CD4-positive, alpha-beta T cell treated with Interleukin-6 for 4 hours (primary cell): ENCODE results near the gene ARSJ.
A peak's percentile ranks its signal among the peaks of the same experiment; 100 is the strongest.
"Not testable (repeated sequence)": the region's sequence is repeated elsewhere in the genome, so short reads cannot be mapped to it uniquely, and the experiment has no call there.

Experiments
- DNase-seq: peaks from one replicate; pipeline ENCODE4 v3.0.0-alpha.2; 2020; ENCODE audit warnings: mixed read lengths

ARSJ gene

DNA sequence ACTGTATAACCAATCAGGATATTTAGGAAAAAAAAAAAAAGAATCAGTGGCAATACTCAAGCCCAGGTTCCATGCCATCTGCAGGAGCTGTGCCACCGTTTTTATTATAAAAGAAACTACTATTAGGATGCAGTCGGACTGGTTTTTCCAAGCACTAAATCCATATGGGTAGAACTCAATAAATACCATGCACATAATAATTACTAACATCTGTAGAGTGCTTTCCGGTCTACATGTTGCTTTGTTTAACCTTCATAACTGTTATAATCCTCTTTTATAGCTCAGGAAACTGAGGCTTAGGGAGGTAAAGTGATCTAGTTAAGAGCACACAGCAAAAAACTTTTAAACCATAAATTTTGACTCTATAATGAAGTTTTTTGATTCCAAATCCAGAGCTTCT, 24.0 kb downstream of the ARSJ start:
- no peak for DNase-seq

DNA sequence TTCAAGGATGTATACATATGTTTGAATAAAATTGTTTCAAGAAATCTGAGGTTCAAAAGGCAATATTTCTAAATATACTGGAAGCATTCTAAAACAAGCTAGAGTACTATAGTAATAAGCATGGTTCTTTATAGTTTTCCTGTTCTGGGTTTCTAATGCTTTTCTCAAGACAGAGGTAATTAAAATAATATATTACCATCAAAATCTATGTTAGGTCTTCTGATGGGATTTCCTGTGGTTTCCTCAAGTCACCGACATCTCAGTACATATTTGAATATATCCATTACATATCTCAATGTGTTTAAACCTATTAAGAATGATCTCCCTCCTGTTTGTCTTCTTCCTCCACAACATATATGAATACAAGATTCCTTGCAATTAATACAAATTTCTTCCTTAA, 25.6 kb downstream of the ARSJ start:
- DNase-seq: no peak

DNA sequence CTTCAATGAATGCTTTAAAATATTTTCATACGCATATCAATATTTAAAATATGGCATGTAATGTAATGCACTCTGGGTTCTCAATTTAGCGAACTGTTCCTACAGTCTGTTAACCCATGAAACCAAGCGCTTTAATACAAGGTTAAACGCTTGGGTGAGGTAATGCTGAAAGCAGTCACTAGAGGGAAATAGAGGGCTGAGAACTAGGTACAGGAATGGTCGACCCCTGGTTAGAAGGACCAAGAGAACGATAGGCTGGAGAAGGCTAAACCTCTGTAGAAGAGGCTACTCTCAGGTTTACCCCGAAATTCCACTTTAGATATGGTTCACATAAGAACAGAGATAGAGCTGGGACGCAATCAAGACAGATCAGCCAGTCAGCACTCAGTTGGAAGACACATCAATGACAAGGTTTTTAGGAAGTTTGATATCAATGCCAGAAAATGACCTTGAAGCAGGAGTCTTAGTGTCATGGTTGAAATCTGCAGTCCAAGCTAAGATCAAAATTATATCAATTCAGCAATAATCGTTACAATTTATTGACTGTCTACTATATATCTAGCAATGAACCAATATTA, 26.9 kb downstream of the ARSJ start:
- peak; percentile 7 for DNase-seq

DNA sequence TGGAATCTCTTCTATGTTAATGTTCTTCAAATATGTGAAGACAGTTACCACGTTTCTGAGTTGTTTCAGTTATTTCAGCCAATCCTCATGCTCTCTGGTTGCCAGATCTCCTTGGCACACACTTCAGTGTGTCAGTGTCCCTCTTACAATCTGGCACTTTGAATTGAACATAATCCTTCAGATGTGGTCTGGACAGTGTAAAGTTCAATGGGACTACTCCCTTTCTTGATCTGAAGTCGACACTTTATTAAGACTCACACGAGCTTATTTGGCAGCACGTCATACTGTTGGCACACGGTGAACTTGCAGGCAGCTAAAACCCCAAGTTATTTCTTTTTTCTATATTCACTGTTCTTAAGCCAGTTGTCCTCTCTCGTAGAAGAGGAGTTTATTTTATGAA, 28.2 kb downstream of the ARSJ start:
- no peak for DNase-seq

DNA sequence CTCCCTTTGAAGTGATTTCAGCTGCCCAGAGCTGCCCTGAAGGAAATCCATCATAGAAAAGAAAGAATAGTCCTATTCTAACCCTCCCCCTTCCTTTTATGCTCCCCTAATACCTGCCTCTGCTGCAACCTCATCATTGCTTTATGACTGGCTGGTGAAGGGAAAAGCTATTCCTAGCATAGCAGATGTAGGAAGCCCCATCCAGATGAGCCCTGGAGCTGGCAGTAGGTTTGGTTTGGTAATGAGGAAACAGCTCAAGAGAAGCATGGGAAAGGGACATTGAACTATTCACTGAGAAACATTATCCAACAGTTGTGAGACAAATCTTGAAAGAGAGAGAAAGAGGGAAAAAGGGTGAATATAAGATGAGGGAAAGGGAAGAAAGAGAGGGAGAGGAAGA, 29.2 kb downstream of the ARSJ start:
- DNase-seq: no peak

DNA sequence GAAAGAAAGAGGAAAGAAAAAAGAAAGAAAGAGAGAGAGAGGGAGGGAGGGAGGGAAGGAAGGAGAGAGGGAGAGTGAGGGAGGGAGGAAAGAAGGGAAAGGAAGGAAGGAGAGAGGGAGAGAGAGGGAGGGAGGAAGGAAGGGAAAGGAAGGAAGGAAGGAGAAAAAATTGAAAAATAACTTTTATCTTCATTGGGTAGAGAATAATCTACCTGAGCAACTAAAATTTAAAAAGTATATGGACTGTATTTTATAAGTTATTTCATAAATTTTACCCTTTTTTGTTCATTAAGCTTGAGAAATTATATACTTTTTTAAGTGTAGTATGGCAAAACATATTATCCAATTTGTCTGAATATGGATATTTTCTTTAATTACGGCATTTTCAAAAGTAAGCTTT, 32.0 kb downstream of the ARSJ start:
- no peak for DNase-seq

DNA sequence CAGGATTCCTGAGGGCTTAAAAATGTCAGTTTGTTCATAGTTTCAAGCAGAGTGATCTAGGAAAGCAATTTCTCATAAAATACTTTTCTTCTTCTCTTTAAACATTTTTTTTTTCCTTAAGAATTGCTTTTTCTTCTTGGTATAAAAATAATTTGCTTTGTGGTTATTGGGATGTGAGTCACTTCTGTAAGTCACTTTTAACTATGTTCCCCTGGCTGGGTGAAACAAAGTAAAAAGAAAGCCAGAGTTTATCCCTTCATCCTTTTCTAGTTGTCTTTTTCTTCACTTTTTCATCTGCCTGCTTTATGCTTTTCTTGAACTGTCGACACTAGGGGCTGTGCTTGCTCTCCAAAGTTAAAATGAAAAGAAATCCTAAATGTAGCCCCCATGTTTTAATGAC, 33.5 kb downstream of the ARSJ start:
- DNase-seq: no peak

DNA sequence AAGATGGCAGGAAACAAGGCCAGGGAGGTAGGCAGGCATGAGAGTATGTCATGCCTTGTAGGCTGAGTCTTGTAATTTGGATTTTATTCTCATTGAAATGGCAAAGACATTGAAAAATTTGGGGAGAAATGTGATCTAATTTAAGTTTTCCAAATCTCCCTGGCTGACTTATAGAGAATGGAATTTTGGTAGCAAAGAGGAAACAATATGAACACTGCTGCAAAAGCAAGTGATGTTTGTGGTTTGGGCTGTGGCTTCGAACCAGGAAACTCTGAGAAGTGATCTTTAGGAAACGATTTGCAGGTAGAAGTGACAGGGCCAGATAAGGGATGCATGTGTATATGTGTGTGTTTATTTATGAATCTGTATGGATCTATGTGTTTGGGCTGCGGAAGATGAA, 35.6 kb downstream of the ARSJ start:
- DNase-seq: peak; percentile 10

DNA sequence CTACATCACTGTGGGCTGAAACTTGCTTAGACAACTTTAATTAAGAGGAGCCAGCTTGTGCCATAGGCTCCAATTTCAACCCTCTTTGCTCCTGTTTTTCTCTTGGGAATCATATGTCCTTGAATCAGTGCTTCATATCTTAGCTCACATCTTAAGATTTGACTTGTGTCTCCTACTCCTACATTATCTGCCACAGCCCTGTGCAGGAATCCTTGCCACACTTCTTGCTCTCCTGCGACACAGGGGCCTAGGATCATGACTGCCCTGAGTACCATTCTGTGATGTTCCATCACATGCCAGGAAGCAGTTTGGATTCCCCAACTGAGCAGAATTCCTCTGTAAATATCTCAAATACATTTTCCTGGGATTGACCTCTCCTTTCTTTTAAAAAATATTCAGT, 36.4 kb downstream of the ARSJ start:
- DNase-seq: no peak

DNA sequence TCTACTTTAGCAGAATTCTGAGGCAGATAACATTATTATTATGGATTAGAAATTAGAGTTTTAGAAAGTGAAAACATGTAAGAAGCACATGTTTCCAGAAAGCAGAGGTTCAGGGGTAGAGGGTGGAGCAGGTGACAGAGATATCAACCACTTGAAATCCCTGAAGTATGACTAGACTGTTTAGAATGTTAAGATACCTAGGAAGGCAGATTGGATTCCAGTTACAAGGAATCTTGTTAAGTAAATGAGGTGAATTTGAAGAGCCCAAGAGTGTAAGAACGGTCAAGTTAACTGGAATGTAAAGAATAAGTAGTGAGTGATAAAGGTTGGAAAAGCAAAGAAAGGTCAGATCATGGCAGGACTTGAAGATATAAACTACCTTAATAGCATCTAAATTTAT, 37.6 kb downstream of the ARSJ start:
- DNase-seq: no peak

DNA sequence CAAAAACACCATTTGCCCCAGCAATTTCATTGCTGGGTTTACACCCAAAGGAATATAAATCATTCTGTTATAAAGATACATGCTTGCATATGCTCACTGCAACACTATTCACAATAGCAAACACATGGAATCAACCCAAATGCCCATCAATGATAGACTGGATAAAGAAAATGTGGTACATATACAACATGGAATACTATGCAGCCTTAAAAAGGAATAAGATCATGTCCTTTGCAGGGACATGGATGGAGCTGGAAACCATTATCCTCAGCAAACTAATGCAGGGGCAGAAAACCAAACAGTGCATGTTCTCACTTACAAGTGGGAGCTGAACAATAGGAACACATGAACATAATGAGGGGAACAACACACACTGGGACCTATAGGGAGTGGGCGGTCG, 39.3 kb downstream of the ARSJ start:
- DNase-seq: not testable (repeated sequence)

DNA sequence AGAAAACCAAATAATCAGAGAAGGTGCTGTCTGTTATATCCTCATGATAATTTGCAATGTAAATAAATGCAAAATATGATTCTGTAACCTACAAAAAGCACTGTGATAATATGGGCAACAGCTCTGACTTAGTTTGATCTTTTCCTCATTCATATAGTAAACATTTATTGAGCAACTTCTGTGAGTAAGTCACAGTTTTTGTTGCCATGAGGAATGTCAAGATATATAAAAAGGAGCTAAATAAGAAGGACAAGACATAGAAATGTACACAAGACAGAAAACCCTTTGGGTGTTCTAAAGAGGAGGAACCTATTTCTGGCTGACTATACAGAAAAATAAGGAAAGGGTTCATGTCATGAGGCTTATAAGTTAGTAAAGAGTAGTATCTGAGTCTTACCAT, 44.3 kb downstream of the ARSJ start:
- no peak for DNase-seq

DNA sequence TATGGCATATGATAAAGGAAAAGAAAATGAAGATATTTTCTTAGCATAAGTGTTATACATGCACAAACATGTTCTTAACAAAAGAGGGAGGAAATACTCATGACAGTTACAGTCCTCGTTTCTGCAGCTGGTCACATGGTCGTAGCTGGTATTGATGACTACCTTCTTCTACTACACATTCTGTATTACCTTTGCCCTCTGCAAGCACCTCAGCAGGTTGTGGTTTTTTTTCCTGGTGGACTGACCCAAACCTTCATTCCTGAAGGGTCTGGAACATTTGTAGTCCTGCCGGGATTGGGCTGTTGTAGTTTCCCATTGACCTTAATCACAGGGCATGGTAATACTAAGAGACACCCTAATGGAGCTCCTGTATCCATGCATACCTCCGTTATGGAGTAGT, 54.7 kb downstream of the ARSJ start:
- DNase-seq: not testable (repeated sequence)

DNA sequence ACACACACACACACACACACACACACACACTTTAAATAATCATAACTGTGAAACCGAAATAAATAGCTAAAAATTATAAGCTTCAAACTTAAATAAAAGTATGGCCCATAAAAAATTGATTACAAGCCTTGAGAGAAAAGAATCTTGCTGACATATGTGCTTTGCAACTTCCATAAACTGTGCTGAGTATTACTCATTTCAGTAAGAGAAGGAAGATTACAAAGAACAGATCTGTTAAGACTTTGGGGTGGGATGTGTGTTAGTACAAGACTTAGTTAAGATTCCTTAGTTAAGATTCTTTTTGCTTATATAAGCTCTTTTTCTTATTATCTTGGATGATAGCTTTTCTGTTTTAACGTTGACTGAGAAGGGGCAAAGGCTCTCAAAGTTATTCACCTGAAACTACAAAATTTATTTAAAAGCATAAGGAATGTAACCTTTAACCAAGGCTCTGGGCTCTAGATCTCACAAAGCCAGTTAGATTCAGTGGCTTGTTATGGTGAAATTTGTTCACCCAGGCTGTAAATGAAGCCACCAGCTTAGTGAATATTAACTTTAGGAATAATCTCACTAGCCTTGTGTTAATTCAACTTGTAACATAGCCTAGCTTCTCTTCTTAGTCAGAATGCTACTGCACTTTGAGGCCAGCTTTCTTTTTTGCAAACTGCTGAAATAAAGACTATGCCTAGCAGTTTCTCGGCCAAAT, 58.2 kb downstream of the ARSJ start:
- no peak for DNase-seq

DNA sequence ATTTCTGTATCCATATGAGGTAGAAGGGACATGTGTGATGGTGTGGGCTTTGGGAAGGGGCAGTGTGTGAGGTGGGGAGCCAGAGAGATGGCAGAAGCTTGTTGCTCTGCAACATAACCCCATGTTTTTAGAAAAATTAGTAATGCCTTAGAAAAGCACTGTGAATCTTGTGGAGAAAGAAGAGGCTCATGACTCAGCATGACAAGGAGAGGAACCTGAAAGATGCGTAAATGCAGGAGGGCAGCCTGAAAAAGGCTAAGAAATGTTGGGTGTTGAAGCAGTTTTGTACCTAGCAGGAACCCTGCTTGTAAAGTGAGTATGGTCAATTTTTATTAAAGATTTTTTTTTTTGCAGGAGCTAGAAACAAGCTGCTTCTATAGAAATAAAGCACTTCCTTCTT, 59.8 kb downstream of the ARSJ start:
- no peak for DNase-seq

DNA sequence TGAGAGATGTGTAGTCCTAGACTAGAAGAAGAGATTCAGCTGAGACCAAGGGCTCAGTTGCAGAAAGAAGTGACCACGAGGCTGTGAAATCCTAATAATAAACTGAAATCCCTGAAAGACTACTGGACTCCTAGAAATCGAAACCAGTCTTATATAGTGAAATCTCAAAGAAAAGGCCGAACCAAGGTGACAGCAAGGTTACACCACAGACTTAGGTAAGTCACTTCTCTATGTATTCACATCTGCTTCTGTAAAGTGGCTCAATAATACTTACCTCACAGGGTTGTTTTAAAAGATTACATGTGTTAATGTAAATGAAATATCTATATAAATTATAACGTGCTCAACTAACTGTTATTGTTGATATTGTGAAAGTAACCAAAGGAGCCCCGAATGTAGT, 60.3 kb downstream of the ARSJ start:
- DNase-seq: no peak

DNA sequence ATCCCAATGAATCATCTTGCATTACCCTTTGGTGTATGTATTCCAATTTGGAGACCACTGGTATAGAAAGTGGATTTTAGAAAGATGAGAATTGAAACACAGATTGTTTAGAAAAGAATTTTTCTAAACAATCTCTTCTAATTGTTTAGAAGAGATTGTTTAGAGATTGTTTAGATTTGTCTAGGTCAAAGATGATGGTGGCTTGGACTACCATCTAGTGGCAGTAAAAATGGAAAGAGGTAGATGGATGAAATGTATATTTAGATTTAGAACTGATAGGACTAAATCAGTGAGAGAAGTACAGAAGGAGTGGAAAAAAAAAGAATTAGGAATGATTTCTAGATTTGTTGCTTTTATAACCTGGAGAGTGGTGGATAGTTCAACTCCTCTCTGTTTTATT, 70.6 kb downstream of the ARSJ start:
- DNase-seq: no peak

DNA sequence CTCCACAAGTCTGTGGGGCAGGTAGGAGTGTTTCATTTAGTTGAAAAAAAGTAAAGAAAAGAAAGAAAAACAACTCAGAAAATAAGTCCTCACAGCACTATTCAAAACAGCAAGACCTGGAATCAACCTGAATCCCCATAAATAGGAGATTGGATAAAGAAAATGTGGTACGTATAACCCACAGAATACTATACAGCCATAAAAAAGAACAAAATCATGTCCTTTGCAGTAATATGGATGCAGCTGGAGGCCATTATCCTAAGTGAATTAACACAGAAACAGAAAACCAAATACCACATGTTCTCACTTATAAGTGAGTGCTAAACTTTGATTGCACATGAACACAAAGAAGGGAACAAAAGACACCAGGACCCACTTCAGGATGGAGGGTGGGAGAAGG, 71.9 kb downstream of the ARSJ start:
- no peak for DNase-seq

DNA sequence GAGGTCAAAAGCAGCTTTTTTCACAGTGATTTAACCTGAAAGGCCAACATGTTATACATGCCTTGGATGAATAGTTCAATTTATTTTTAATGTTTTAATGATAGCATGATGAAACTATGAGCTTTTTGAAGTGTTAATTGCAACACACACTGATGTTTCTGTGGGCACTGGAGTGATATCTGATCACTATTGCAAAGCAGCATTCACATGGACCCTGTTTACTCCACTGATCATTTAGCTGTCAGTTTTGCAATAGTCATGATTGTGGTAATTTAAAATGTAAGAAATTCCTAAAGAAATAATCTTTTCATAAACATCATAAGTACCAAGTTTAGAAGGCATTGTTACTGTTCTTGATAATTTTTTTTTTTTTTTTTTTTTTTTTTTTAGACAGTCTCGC, 74.1 kb downstream of the ARSJ start:
- no peak for DNase-seq

DNA sequence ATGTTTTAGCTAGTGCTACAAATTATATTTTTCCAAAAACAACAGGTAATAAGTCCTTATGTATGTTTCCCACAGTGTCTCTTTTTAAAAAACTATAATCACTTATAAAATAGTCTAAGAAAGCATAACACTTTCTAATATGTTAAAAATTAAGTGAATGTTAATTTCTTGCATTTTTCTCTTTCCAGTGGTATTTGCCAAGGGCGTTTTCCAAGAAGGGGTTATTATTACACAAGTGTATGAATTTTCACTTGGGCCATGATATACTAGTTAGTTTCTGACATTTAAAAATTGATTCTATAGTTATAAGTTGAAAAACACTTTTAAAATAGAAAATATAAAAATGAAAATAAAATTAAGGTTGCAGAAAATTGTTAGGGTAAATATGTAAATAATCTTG, 74.6 kb downstream of the ARSJ start:
- no peak for DNase-seq

DNA sequence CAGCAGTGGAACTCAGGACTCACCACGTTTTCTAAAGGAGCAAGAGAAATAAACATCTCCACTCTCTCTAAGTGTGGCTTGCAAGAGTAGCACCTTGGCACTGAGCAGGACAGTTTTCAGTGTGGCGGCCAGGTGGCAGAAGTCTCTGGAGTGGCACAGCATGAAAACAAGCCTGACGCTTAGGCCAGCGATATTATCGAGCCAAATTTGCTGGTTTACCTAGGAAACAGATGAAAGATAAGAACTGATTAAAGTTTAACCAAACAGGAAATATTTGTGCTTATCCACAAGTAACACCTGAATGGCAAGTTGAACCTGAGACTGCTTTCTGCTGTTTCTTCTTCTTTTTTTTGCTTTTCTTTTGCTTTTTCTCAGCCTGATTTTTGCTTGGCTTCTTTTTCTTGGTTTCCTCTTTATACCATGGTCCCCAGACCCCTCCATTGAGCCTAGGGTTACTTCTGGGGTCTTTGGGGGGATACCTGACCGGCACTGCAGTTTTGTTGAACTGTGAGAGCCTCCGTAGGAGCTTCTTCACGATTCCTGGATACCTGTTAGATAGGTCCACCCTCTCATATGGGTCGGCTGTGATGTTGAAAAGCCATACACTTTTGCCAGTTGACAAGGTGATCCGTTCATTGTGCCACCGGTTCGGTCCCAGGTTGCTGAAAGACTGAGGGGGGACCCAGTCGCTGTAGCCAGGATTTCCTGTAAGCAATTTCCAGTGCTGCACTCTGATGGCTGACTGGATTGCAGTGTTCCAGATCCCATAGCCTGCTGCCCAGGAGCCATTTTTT, 77.3 kb downstream of the ARSJ start:
- peak; percentile 72 for DNase-seq

DNA sequence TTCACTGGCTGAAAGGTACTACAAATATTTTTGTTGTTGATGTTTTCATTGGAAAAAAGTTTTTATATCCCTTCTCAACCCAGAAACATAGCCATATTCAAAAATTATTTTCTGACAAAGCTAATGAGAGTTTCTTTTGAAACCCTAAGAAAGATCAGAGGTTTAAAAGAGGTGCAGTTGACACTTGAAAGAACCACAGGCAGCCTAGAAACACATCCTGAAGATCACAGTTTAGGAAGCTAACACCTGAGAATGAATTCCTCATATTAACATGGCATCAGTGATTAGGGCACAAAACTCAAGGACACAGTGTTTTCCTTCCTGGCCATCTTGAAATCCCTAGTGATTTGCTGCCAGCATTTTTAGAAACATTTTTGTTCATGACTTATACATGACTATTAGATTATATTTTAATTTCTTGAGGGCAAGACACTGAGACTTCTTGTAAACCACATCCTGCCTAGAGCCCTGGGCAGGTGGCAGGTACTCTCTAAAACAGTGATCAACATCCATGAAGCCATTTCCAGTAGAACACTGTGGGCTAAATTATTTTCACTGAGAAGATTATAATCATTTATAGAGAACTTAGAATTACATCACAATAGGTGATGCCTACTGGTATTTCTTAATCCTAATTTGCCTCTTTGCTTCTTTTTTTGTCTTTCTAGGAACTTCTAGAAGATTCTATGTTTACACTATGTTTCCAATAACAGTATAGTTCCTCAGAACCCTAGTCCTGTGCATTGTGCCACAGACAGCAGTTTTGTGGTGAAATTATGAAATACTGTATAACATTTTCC, 80.0 kb downstream of the ARSJ start:
- peak; percentile 59 for DNase-seq

DNA sequence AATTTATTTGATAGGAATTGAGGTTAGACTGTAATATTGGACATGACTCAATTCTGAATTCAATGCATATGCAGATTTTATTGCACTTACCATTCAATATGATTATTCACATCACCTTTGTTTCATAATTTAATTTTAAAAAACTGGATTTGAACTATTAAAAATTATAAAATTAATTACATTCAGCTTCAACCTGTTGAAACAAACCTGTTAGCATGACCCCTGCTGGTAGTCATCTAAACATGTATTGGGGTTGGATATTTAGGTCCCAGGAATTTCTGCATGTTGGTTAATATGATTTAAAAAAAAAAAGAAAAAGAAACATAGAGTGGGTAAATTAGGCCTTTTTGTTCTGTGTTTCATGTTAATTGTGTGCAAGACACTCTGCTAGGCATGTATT, 85.9 kb downstream of the ARSJ start:
- DNase-seq: no peak

DNA sequence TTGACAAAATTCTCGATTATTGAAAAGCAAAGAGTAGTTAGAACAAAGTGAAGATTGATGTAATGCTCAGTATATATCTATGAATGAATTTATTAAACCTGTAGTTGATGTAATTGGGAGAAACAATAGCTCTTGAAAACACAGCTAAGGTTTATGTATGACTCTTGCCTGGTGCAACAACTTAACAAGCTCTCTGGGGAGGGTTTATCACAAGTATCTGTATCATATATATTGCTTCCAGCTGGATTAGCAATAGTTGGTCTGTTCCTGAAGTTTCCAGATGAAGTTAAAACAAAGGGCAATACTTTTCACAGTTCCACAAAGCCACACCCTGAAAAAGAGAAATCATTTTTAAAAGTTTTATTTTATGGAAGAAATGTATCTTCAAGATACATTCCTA, 91.4 kb downstream of the ARSJ start:
- DNase-seq: no peak
